Effector memory CD4-positive, alpha-beta T cell (primary cell): ENCODE results near the gene C22orf15.
A peak's percentile ranks its signal among the peaks of the same experiment; 100 is the strongest.

Experiments used
- DNase-seq, 3 donors: peaks; one replicate each; pipeline ENCODE4 v3.0.0-alpha.2; 2020
- H3K27ac ChIP-seq: 2 replicates; pipeline ENCODE4 v1.7.0; 2013; ENCODE audit warnings: mild to moderate bottlenecking, low read length, moderate library complexity; ENCODE audit not compliant: insufficient read depth, poor library complexity, severe bottlenecking
- H3K27me3 ChIP-seq: replicated peaks from 2 replicates; pipeline ENCODE4 v1.7.0; 2013; ENCODE audit warnings: mild to moderate bottlenecking, low read length; ENCODE audit not compliant: insufficient read depth, control insufficient read depth, poor library complexity, severe bottlenecking
- H3K36me3 ChIP-seq: 2 replicates; pipeline ENCODE4 v1.7.0; 2013; ENCODE audit warnings: mild to moderate bottlenecking, low read length, moderate library complexity; ENCODE audit not compliant: control insufficient read depth, insufficient read depth
- H3K4me1 ChIP-seq: 2 replicates; pipeline ENCODE4 v1.7.0; 2013; ENCODE audit warnings: low read length, mild to moderate bottlenecking; ENCODE audit not compliant: control insufficient read depth, insufficient read depth, poor library complexity, severe bottlenecking
- H3K4me3 ChIP-seq: 2 replicates; pipeline ENCODE4 v1.7.0; 2013; ENCODE audit warnings: low read length, low read depth, mild to moderate bottlenecking; ENCODE audit not compliant: insufficient read depth, poor library complexity, severe bottlenecking
- H3K9me3 ChIP-seq: 2 replicates; pipeline ENCODE4 v1.7.0; 2013; ENCODE audit warnings: mild to moderate bottlenecking, low read length, moderate library complexity; ENCODE audit not compliant: control insufficient read depth

Gene C22orf15

DNA sequence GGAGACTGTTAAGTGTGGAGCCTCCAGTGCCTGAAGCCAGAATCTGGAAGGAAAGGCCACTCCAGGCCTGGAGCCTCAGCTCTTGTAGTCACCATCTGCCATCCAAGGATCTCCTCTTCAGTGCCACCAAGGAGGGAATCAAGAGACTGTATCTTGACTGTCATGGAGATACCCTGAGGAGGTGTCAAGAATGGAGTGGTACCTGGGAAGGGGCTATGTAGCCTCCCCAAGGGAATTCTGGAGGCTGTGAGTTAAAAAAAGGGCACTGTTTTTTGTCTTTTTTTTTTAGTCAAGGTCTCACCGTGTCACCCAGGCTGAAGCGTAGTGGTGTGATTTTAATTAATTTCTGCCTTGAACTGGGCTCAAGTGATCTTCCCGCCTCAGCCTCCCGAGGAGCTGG is 3.2 kb upstream of the C22orf15 start:
- Histone ChIP-seq H3K36me3 (no peaks in the 10 kb centered on the region), H3K27ac (no peak overlapping the region), H3K9me3 (no peaks in the 10 kb centered on the region), H3K27me3 (no peaks in the 10 kb centered on the region), H3K4me1 (peaks cover 15% of the 10 kb centered on the region), H3K4me3 (no peak overlapping the region)
- no peak for DNase-seq

DNA sequence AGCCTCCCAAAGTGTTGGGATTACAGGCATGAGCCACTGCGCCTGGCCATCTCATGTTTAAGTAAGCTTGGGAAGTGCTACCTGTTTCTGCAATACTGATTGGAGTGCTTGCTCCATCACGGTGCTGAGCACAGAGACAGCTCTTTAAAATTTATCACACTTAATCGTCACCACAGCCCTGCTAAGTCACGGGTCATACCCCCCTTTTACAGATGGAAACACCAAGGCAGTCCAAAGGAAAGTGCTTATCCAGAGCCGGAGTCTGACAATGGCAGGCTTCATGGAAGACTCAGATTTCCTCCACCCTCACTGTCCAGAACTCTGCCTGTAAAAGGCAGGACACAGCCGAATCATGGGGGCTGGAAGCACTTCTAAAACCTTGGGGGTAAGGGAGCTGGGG is 2.7 kb upstream of the C22orf15 start:
- no peak overlapping the region for H3K27ac ChIP-seq
- DNase-seq = no peak
- peaks cover 15% of the 10 kb centered on the region for H3K4me1 ChIP-seq
- H3K36me3 ChIP-seq = no peaks in the 10 kb centered on the region
- no peaks in the 10 kb centered on the region for H3K27me3 ChIP-seq
- H3K4me3 ChIP-seq = no peak overlapping the region
- H3K9me3 ChIP-seq = no peaks in the 10 kb centered on the region

DNA sequence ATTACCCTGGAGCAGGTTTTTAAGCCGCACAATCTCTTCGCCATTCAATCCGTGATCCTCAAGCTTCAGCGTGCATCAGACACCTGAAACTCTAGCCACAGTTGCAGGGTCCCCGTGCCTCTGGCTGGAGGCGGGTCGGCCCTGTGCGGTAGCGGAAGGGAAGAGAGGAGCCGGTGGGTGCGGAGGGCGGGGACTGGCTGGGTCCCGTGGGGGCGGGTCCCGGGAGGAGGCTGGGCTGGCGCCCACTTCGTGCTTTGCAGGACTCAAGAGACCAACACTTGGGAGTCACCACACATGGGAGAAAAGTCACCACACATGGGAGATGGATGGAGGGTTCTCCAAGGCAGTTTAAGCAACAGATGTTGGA is 772 bp downstream of the C22orf15 start:
- Histone ChIP-seq H3K27ac (no peak overlapping the region), H3K9me3 (no peaks in the 10 kb centered on the region), H3K4me1 (peaks cover 31% of the 10 kb centered on the region), H3K27me3 (no peaks in the 10 kb centered on the region), H3K4me3 (peak overlapping the region; percentile 48), H3K36me3 (no peaks in the 10 kb centered on the region)
- DNase-seq = peak in 2 of 3 donors; percentile 17 to 26

DNA sequence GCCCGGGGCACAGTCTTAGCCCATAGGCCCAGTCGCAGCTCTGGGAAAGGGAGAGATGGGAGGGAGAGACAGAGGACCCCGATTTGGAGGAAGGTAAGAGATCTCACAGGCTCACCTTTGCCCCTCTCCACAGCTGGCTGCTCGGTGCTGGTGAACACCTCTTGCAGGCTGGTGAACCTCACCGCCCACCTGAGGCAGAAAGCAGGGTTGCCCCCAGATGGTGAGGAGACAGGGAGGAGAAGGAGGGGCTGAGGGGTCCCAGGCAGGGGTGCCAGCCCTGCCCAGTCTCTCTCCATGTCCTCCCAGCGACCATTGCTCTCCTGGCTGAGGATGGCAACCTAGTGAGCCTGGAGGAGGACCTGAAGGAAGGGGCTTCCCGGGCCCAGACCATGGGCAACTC is 1.2 kb downstream of the C22orf15 start:
- Histone ChIP-seq H3K4me1 (peaks cover 31% of the 10 kb centered on the region), H3K4me3 (no peak overlapping the region), H3K36me3 (no peaks in the 10 kb centered on the region), H3K27ac (no peak overlapping the region), H3K9me3 (no peaks in the 10 kb centered on the region), H3K27me3 (no peaks in the 10 kb centered on the region)
- no peak for DNase-seq

DNA sequence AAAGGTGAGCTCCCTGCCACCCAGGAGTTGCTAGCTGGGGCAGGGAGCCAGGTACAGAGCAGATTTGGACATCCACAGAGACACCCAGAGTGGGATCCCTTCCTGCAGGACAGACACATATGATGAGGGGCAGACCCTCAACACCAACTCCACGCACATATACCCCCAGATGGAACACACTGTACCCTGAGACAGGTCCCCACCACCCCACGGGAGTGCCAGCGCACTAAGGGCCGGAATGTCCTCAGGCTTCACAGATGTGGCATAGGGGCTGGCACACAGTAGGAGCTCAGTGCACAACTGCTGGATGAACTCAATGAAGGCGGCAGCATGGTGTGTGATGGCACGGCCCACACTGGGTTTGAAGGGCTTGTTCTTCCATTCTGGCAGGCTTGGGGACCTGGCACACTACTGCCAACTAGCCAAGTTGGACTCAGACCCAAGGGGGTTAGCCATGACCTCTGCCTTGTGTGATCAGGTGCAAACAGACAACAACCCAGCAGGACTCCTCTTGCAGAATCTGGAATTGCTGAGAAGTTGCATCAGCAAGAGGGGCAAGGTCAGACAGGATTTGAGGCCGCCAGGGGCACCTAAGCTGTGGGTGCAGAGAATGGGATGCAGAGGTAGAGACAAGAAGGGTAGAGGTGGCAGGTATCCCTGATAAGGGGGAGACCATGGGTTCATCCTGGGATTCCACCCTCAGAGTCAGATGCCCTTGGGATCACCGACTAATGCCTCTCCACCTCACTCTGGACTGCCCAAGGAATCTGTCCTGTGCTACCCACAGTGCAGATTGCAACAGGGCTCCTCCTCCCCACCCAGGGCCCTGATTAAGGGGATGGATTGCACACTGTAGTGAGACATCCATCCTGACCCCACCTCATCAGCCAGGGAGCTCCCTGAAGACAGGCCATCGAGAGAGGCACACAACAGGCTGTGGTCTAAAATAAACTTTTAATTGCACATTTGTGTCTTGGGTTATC is 2.4 kb downstream of the C22orf15 start:
- Histone ChIP-seq H3K4me1 (peaks cover 31% of the 10 kb centered on the region), H3K9me3 (no peaks in the 10 kb centered on the region), H3K27ac (no peak overlapping the region), H3K27me3 (no peaks in the 10 kb centered on the region), H3K36me3 (no peaks in the 10 kb centered on the region), H3K4me3 (no peak overlapping the region)
- no peak for DNase-seq

DNA sequence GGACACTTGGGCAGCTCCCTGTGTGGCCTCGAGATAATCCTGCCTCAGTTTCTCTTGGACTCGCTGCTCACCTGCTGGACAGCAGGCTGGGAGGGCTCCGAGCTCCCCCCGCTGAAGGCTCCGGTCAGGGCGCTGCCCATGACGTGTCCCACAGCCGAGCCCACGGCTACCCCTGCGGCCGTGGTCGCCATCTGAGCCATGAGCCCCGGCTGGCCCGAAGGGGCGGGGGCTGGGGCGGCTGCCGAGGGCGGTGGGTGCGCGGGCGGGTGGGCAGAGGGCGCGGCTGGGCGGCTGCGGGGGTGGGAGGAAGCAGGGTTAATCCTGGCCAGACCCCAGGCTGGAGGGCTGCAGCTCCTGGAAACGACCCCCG is 4.5 kb downstream of the C22orf15 start:
- peaks cover 38% of the 10 kb centered on the region for H3K4me1 ChIP-seq
- peak overlapping the region; percentile 65 for H3K27ac ChIP-seq
- no peak for DNase-seq
- no peaks in the 10 kb centered on the region for H3K36me3 ChIP-seq
- peak overlapping the region; percentile 98 for H3K4me3 ChIP-seq
- no peaks in the 10 kb centered on the region for H3K9me3 ChIP-seq
- H3K27me3 ChIP-seq = no peaks in the 10 kb centered on the region

DNA sequence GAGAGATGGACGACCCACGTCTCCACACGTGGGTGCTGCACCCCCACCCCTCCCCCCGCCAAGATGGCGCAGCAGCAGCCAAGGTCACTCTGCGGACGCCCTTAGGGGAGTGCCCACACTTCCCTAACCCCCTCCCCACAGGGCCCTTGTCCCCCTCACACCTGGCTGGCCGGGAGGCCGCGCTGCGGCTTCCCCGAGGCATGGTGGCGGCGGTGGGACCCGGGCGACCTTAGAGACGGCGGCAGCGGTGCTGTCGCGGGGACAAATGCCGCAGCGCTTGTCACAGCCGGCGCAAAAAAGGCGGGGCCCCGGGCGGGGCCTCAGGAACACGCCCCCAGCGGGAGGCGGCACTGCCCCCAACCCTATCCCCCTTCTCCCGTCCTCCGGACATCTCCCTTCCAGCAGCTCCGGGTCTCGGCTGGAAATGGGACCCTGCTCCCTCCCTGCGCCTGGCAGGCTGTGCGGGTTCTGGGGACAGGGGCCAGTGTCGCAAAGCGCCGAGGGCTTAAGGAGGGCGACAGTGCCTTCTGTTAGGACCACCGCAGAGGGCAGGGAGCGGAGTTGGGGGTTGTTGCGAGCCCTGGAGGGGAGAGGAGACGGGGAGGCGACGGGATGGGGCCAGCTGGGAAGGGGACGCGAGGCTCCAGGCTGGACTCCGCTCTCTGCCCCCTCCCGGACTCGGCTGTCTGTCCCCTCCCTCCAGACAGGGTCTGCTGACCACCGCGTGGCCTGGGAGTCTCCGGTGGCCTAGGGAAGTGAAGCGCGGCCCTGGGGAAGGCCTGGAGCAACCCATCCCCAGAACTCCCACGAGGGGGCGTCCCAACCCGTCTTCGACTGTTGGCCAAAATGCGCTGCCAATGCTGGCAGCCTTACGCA is 5.1 kb downstream of the C22orf15 start, which contains the start of gene CHCHD10:
CHCHD10 (minus strand) TSS at position 300 of the 876 bp plus-strand sequence; CDS start at position 202, 98 bp downstream.
- peak within 1 kb of the TSS; percentile 98 for H3K4me3 ChIP-seq
- peaks cover 37% of the 10 kb centered on the region for H3K4me1 ChIP-seq
- H3K9me3 ChIP-seq = no peaks in the 10 kb centered on the region
- peak; percentile 44 to 62 (median 59) for DNase-seq
- H3K27me3 ChIP-seq = no peaks in the 10 kb centered on the region
- H3K27ac ChIP-seq = peak within 1 kb of the TSS; percentile 65
- H3K36me3 ChIP-seq = no peaks in the 10 kb centered on the region

DNA sequence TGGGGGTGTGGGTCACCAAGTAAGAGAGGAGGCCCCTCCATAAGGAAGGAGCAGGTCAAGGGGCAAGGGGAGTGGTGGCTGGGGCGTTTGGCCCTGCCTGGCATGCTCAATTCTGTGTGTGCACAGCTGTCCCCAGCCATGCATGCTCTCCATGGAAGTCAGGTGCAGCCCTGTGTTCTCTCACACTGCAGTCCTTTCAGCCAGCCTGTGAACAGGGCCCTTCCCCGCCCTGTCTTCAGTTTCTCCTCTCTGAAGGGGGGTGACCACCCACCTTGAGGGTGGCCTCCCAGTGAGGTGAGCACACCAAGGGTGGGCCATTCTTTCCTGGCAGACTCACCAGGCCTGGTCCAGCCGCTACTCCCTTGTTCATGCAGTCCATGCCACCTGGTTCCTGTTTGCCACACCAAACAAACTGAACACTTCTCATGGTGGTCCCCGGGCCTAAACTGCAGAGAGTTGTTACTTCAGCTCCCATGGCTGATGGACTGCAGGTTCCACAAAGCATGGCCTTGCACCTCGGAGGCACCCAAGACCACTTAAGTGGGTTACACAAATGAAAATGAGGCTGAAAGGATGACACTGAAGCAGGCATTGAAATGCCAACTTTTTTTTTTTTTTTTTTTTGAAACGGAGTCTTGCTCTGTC is 6.7 kb downstream of the C22orf15 start:
- Histone ChIP-seq H3K9me3 (no peaks in the 10 kb centered on the region), H3K36me3 (no peaks in the 10 kb centered on the region), H3K27me3 (no peaks in the 10 kb centered on the region), H3K4me3 (no peak overlapping the region), H3K4me1 (peaks cover 26% of the 10 kb centered on the region), H3K27ac (no peak overlapping the region)
- no peak for DNase-seq

DNA sequence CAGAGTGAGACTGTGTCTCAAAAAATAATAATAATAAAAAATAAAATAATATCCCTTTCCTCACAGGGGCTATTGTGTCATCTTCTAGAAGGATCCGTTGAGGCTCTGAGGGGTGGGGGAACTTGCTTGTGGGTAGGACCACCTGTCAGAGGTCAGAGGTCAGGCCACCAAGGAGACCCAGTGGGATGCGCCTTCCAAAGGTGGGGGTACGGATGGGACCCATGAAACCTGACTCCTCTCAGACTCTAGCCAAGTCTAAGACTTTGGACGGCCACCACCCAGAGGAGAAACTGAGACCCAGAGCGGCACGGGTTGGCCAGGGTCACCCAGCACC is 9.5 kb downstream of the C22orf15 start:
- no peaks in the 10 kb centered on the region for H3K9me3 ChIP-seq
- no peak for DNase-seq
- no peaks in the 10 kb centered on the region for H3K27me3 ChIP-seq
- H3K36me3 ChIP-seq = no peaks in the 10 kb centered on the region
- H3K4me1 ChIP-seq = peaks cover 19% of the 10 kb centered on the region
- peak overlapping the region; percentile 42 for H3K4me3 ChIP-seq
- no peak overlapping the region for H3K27ac ChIP-seq
